ENCODE data around the gene MEI1.

MEI1 gene

GRCh38 chr22:41780746-41781505 is 81.6 kb downstream of the MEI1 start:
- DNase-seq (ENCODE audit: low read depth): peak; percentile 63
- no peak overlapping the region for H3K4me3 ChIP-seq (ENCODE audit: low read depth, low read length)
- no peak for TF ChIP-seq CTCF (conservative IDR thresholded peaks at IDR 0.05; ENCODE audit: low read depth, low read length)

GRCh38 chr22:41781507-41781906 is 82.2 kb downstream of the MEI1 start:
- no peak overlapping the region for H3K4me3 ChIP-seq (ENCODE audit: low read depth, low read length)

GRCh38 chr22:41782316-41782715 is 83.0 kb downstream of the MEI1 start:
- DNase-seq (ENCODE audit: low read depth): no peak
- no peak for TF ChIP-seq CTCF (conservative IDR thresholded peaks at IDR 0.05; ENCODE audit: low read depth, low read length)
- H3K4me3 ChIP-seq (ENCODE audit: low read depth, low read length): no peak overlapping the region

More at GRCh38 chr22:41781507-41781906, 82.2 kb downstream of the MEI1 start:
- DNase-seq (ENCODE audit: low read depth): no peak
- TF ChIP-seq CTCF (conservative IDR thresholded peaks at IDR 0.05; ENCODE audit: low read depth, low read length): no peak

- H3K4me3 ChIP-seq (ENCODE audit: low read depth, low read length): no peak overlapping the region
- no peak for DNase-seq (ENCODE audit: low read depth)
- TF ChIP-seq CTCF (conservative IDR thresholded peaks at IDR 0.05; ENCODE audit: low read depth, low read length): no peak
Measured at GRCh38 chr22:41782751-41783150, 83.4 kb downstream of the MEI1 start.

- H3K4me3 ChIP-seq (ENCODE audit: low read depth, low read length): no peak overlapping the region
- no peak for TF ChIP-seq CTCF (conservative IDR thresholded peaks at IDR 0.05; ENCODE audit: low read depth, low read length)
- DNase-seq (ENCODE audit: low read depth): no peak
Measured at GRCh38 chr22:41787331-41787730, 88.0 kb downstream of the MEI1 start.

GRCh38 chr22:41793871-41794270 is 94.6 kb downstream of the MEI1 start:
- DNase-seq (ENCODE audit: low read depth): no peak
- no peak for TF ChIP-seq CTCF (conservative IDR thresholded peaks at IDR 0.05; ENCODE audit: low read depth, low read length)
- no peak overlapping the region for H3K4me3 ChIP-seq (ENCODE audit: low read depth, low read length)

- H3K4me3 ChIP-seq (ENCODE audit: low read depth, low read length): no peak overlapping the region
- DNase-seq (ENCODE audit: low read depth): no peak
- no peak for TF ChIP-seq CTCF (conservative IDR thresholded peaks at IDR 0.05; ENCODE audit: low read depth, low read length)
Measured at GRCh38 chr22:41798736-41799135, 99.4 kb downstream of the MEI1 start.
